CD4-positive, alpha-beta T cell treated with Interleukin-4 for 4 hours (primary cell): Measurements from ENCODE around the gene MSH5.

ENCODE experiments used
- DNase-seq: peaks from one replicate; pipeline ENCODE4 v3.0.0-alpha.2; 2020

Gene MSH5

GRCh38 chr6:31713991-31714684 lies 25.7 kb upstream of the MSH5 start:
- DNase-seq = no peak

GRCh38 chr6:31715022-31715958 lies 24.5 kb upstream of the MSH5 start, which contains the start of gene LY6G6D:
Gene LY6G6D, plus strand, starts transcription at chr6:31715348. Its CDS starts 8 bp downstream, at chr6:31715356.
- DNase-seq = no peak

- DNase-seq = no peak
Observed at GRCh38 chr6:31717499-31718222, 22.1 kb upstream of the MSH5 start.

- DNase-seq = no peak
Observed at GRCh38 chr6:31718265-31718664, 21.5 kb upstream of the MSH5 start.

- DNase-seq = no peak
Observed at GRCh38 chr6:31719001-31719400, 20.8 kb upstream of the MSH5 start.

GRCh38 chr6:31720196-31720770 lies 19.5 kb upstream of the MSH5 start:
- no peak for DNase-seq

GRCh38 chr6:31721351-31722020 lies 18.3 kb upstream of the MSH5 start, which contains the start of gene LY6G6C:
Gene LY6G6C, minus strand, starts transcription at chr6:31721746. Its CDS starts 67 bp downstream, at chr6:31721679.
- no peak for DNase-seq

- no peak for DNase-seq
Observed at GRCh38 chr6:31722173-31722572, 17.6 kb upstream of the MSH5 start.

GRCh38 chr6:31723245-31723979 lies 16.4 kb upstream of the MSH5 start, which contains the start of gene MPIG6B:
Gene MPIG6B, plus strand, starts transcription at chr6:31723373. Its CDS starts 11 bp downstream, at chr6:31723384.
- no peak for DNase-seq

- DNase-seq = no peak
Observed at GRCh38 chr6:31723980-31724691, 15.7 kb upstream of the MSH5 start.

GRCh38 chr6:31725502-31726350 lies 14.1 kb upstream of the MSH5 start:
- DNase-seq = no peak

- DNase-seq = no peak
Observed at GRCh38 chr6:31727034-31727716, 12.6 kb upstream of the MSH5 start.

- no peak for DNase-seq
Observed at GRCh38 chr6:31727717-31728671, 11.8 kb upstream of the MSH5 start.

GRCh38 chr6:31728767-31729514 lies 10.9 kb upstream of the MSH5 start, which contains the start of gene DDAH2:
Gene DDAH2, minus strand, starts transcription at chr6:31729299. Its CDS starts 138 bp downstream, at chr6:31729161.
- no peak for DNase-seq

GRCh38 chr6:31729515-31729978 lies 10.3 kb upstream of the MSH5 start:
- peak; percentile 75 for DNase-seq

- peak; percentile 51 for DNase-seq
Observed at GRCh38 chr6:31729979-31730630, 9.7 kb upstream of the MSH5 start.
